Measurements from ENCODE around the gene CYBC1.

The CYBC1 gene

GRCh38 chr17:82405051-82405450 lies 45.5 kb downstream of the CYBC1 start:
- H3K4me1 Mint-ChIP-seq: peaks cover 36% of the 10 kb centered on the region
- no peak overlapping the region for H3K4me3 Mint-ChIP-seq
- no peak for TF ChIP-seq CTCF (IDR thresholded peaks at IDR 0.05; ENCODE audit: unreplicated experiment in 3 of 3)
- H3K9me3 Mint-ChIP-seq: no peaks in the 10 kb centered on the region
- H3K27me3 Mint-ChIP-seq (ENCODE audit: low read depth): no peaks in the 10 kb centered on the region
- H3K27ac Mint-ChIP-seq: no peak overlapping the region
- peaks cover 25% of the 10 kb centered on the region for H3K36me3 Mint-ChIP-seq (ENCODE audit: low read depth)

- TF ChIP-seq CTCF (IDR thresholded peaks at IDR 0.05; ENCODE audit: unreplicated experiment in 3 of 3): no peak
- Mint-ChIP-seq H3K4me3 (no peak overlapping the region), H3K27me3 (ENCODE audit: low read depth) (no peaks in the 10 kb centered on the region), H3K9me3 (no peaks in the 10 kb centered on the region), H3K4me1 (peaks cover 42% of the 10 kb centered on the region), H3K27ac (no peak overlapping the region), H3K36me3 (ENCODE audit: low read depth) (peaks cover 25% of the 10 kb centered on the region)
Observed at GRCh38 chr17:82403662-82404660, 46.6 kb downstream of the CYBC1 start.

GRCh38 chr17:82402865-82403264 lies 47.7 kb downstream of the CYBC1 start:
- Mint-ChIP-seq H3K27ac (no peak overlapping the region), H3K27me3 (ENCODE audit: low read depth) (no peaks in the 10 kb centered on the region)

GRCh38 chr17:82400830-82401229 lies 49.7 kb downstream of the CYBC1 start:
- H3K27me3 Mint-ChIP-seq (ENCODE audit: low read depth): no peaks in the 10 kb centered on the region

More at GRCh38 chr17:82402865-82403264, 47.7 kb downstream of the CYBC1 start:
- Mint-ChIP-seq H3K9me3 (no peaks in the 10 kb centered on the region), H3K4me1 (peaks cover 32% of the 10 kb centered on the region), H3K36me3 (ENCODE audit: low read depth) (peaks cover 25% of the 10 kb centered on the region), H3K4me3 (no peak overlapping the region)
- no peak for TF ChIP-seq CTCF (IDR thresholded peaks at IDR 0.05; ENCODE audit: unreplicated experiment in 3 of 3)

GRCh38 chr17:82400206-82400605 lies 50.3 kb downstream of the CYBC1 start:
- Mint-ChIP-seq H3K27me3 (ENCODE audit: low read depth) (no peaks in the 10 kb centered on the region), H3K36me3 (ENCODE audit: low read depth) (peaks cover 27% of the 10 kb centered on the region), H3K4me3 (no peak overlapping the region), H3K4me1 (peaks cover 35% of the 10 kb centered on the region), H3K9me3 (no peaks in the 10 kb centered on the region), H3K27ac (peak overlapping the region; percentile 19 to 90 (median 42))
- no peak for TF ChIP-seq CTCF (IDR thresholded peaks at IDR 0.05; ENCODE audit: unreplicated experiment in 3 of 3)

More at GRCh38 chr17:82400830-82401229, 49.7 kb downstream of the CYBC1 start:
- Mint-ChIP-seq H3K9me3 (no peaks in the 10 kb centered on the region), H3K27ac (peak overlapping the region in 1 of 3 experiments; percentile 90), H3K4me1 (peaks cover 35% of the 10 kb centered on the region), H3K4me3 (no peak overlapping the region), H3K36me3 (ENCODE audit: low read depth) (peaks cover 26% of the 10 kb centered on the region)
- TF ChIP-seq CTCF (IDR thresholded peaks at IDR 0.05; ENCODE audit: unreplicated experiment in 3 of 3): no peak

Measured in nephron (organoid).